PFSK-1 (cell line): Measurements from ENCODE around the gene DCAKD.

ENCODE experiments used
- FOXP2 ChIP-seq: optimal IDR thresholded peaks from 2 replicates; pipeline ENCODE3; 2011; ENCODE audit warnings: borderline replicate concordance, control low read depth, inconsistent platforms; ENCODE audit not compliant: insufficient read depth; ENCODE audit errors: extremely low read length, extremely low read depth
- POLR2AphosphoS5 ChIP-seq: IDR thresholded peaks from 2 replicates; pipeline ENCODE4 v1.6.1; 2012; ENCODE audit warnings: low read depth, mild to moderate bottlenecking, control low read depth, low read length, moderate library complexity
- SIN3A ChIP-seq: IDR thresholded peaks from 2 replicates; pipeline ENCODE4 v1.6.1; 2012; ENCODE audit warnings: mild to moderate bottlenecking, low read length, moderate library complexity, borderline replicate concordance; ENCODE audit not compliant: insufficient read depth
- TAF1 ChIP-seq: IDR thresholded peaks from 2 replicates; pipeline ENCODE4 v1.6.1; 2012; ENCODE audit warnings: low read length, control low read depth, borderline replicate concordance; ENCODE audit not compliant: insufficient read depth
- TF ChIP-seq, protein P1 (sequence below), 2 experiments: IDR thresholded peaks; 2 replicates each; pipeline versions ENCODE4 v1.6.1 to v1.8.0; 2011 to 2012; ENCODE audit warnings: low read depth in 2 of 2, low read length in 2 of 2, control low read depth in 1 of 2, inconsistent platforms in 1 of 2, mild to moderate bottlenecking in 1 of 2, moderate library complexity in 1 of 2; ENCODE audit not compliant: insufficient read depth in 1 of 2

DCAKD gene

DNA sequence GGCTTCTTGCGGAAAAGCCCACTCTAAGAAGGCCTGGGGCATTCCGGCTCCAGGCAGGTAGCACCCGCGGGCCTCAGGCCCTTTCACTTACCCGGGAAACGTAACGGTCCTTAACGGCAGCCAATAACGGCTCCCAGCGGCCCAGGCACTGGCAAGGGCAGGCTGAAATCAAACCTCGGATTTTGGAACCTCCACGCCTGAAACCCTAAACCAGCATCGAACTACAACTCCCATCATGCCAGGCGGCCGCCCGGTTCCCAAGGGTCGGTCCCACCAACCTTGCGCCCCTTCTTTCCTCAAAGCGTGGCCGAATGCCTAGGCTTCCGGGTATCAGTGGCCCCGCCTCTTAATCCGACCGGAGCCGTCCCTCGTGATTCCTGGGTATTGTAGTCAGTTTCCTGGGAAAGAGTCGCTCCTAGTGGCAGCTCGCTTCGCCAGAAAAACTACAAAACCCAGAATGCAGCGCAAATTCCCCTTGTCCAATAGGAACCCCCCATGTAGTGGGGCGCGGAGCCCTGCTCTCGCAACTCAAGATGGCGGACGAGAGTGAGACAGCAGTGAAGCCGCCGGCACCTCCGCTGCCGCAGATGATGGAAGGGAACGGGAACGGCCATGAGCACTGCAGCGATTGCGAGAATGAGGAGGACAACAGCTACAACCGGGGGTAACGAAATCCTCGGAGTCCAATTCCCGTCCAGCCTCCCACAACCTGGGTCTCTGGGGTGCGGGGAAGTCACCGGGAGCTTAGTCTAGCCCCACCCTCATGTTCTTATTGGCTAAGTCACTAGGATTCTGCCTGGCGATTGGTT lies 9.6 kb upstream of the DCAKD start, which contains the start of gene NMT1:
Gene NMT1, plus strand, starts transcription at position 521 of the 809 bp plus-strand sequence. Its CDS starts 13 bp downstream, at position 534.
- TF ChIP-seq POLR2AphosphoS5 (peak; percentile 97), SIN3A (no peak), FOXP2 (peak; percentile 10), TAF1 (peak; percentile 99)
- TF ChIP-seq, protein P1, sequence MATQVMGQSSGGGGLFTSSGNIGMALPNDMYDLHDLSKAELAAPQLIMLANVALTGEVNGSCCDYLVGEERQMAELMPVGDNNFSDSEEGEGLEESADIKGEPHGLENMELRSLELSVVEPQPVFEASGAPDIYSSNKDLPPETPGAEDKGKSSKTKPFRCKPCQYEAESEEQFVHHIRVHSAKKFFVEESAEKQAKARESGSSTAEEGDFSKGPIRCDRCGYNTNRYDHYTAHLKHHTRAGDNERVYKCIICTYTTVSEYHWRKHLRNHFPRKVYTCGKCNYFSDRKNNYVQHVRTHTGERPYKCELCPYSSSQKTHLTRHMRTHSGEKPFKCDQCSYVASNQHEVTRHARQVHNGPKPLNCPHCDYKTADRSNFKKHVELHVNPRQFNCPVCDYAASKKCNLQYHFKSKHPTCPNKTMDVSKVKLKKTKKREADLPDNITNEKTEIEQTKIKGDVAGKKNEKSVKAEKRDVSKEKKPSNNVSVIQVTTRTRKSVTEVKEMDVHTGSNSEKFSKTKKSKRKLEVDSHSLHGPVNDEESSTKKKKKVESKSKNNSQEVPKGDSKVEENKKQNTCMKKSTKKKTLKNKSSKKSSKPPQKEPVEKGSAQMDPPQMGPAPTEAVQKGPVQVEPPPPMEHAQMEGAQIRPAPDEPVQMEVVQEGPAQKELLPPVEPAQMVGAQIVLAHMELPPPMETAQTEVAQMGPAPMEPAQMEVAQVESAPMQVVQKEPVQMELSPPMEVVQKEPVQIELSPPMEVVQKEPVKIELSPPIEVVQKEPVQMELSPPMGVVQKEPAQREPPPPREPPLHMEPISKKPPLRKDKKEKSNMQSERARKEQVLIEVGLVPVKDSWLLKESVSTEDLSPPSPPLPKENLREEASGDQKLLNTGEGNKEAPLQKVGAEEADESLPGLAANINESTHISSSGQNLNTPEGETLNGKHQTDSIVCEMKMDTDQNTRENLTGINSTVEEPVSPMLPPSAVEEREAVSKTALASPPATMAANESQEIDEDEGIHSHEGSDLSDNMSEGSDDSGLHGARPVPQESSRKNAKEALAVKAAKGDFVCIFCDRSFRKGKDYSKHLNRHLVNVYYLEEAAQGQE (IDR thresholded peaks at IDR 0.05; ENCODE audit: insufficient read depth in 1 of 2, low read depth in 2 of 2, low read length in 2 of 2), result peak; percentile 47 to 79; a peak in 2 of 4 replicates

DNA sequence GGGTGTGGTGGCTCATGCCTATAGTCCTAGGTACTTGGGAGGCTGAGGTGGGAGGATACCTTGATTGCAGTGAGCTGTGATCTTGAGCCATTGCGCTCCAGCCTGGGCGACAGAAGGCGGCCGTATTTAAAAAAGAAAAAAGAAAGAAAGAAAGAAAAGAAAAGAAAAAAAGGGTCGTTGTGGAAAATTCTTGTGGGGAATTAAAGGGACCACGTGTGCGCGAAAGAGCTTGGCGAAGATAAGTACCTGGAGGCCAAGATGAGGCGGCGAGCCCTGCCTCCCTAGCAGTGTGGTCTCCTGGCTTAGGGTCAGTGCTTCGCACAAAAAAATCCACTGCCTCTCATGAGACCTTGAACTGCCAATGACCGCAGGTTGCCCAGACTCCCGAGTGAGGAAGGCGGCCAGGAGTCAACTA lies 9.0 kb upstream of the DCAKD start:
- TF ChIP-seq TAF1, result no peak
- TF ChIP-seq FOXP2, result no peak
- TF ChIP-seq, protein P1 (IDR thresholded peaks at IDR 0.05; ENCODE audit: insufficient read depth in 1 of 2, low read depth in 2 of 2, low read length in 2 of 2), result no peak
- TF ChIP-seq POLR2AphosphoS5, result no peak
- TF ChIP-seq SIN3A, result no peak

DNA sequence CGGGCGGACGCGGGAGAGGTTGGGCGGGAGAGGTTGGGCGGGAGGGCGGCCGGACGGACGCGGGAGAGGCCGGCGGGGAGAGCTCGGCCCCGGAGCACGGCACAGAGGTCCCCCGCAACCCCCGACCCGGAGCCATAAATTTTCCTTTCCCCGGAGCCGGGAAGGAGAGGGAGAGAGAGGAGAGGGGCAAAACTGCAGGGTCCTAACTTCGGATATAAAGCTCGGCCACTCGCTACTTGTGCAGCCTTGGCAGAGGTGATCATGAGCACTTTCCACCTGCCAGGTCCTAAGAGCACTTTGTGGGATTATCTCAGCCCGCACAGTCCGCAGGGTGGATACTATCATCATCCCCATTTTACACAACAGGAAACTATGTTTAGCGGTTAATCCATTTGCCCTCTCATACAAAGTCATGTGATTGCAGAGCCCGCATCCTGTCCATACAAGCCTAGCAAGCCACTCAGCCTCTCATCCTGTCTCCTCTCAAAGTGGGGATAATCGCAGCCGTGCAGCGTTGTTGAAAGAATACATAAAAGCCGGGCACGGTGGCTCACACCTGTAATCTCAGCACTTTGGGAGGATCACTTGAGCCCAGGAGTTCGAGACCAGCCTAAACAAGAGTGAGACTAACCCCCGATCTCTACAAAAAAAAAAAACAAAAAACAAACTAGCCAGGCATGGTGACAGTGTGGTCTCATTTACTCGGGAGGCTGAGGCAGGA lies 780 bp upstream of the DCAKD start:
- TF ChIP-seq POLR2AphosphoS5 (no peak; the same call in 1 of the 2 replicates), TAF1 (no peak; the same call in 1 of the 2 replicates), FOXP2 (no peak), SIN3A (no peak)
- TF ChIP-seq, protein P1 (IDR thresholded peaks at IDR 0.05; ENCODE audit: insufficient read depth in 1 of 2, low read depth in 2 of 2, low read length in 2 of 2), result no peak

DNA sequence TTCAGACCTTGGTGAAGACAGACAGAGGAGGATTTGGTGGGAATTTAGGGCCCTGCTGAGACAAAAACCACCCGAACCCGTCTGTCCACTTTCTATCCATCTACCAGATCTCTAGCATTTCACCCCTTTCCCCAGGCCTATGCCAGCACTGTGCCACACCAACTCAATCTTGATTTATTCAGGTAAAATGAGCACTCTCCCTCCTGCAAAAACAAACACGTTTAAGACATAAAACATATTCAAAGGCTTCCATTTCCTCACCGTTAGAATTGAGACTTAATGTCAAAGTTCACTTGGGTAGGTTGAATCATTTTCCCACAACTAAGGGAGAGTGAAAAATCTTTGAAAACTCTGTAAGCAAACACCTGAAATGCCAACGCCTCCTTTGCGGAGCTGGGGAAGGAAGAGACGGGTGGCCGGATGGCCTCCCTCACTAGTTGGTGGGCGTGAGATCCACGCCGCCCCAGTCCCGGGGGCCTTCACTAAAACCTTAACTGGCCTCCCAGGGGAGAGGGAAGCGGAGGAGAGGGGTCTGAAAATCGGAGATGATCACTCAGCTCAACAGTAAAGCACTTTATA lies 862 bp downstream of the DCAKD start:
- TF ChIP-seq POLR2AphosphoS5 (no peak), FOXP2 (no peak), TAF1 (no peak), SIN3A (no peak)
- TF ChIP-seq, protein P1 (IDR thresholded peaks at IDR 0.05; ENCODE audit: insufficient read depth in 1 of 2, low read depth in 2 of 2, low read length in 2 of 2), result no peak
